T-helper 17 cell (primary cell): Measurements from ENCODE around the gene GET4. TPM values are rescaled to one million over a fixed set of nuclear protein-coding genes. Genes with fewer than 3 reads are reported as not detected.
"Not testable (repeated sequence)": the region's sequence is repeated elsewhere in the genome, so short reads cannot be mapped to it uniquely, and the experiment has no call there.

Experiments
- ATAC-seq: fragments of 150-1000 bp; cut with Tn5 transposase; 2 replicates; pipeline ENCODE4 v1.10.0; 2021; ENCODE audit warnings: mild to moderate bottlenecking, moderate library complexity
- DNase-seq, 3 donors: peaks; one replicate each; pipeline versions ENCODE4 v3.0.0 to v3.0.0-alpha.2; 2020 to 2021
- H3K9me3 ChIP-seq: one replicate; pipeline ENCODE4 v1.7.0; 2013; ENCODE audit warnings: low read length, mild to moderate bottlenecking; ENCODE audit not compliant: control insufficient read depth, poor library complexity, severe bottlenecking
- H3K27ac Mint-ChIP-seq: one replicate; pipeline ENCODE4 v1.8.0; 2022; ENCODE audit warnings: mild to moderate bottlenecking, moderate library complexity, mixed read lengths
- H3K27me3 Mint-ChIP-seq: one replicate; pipeline ENCODE4 v1.8.0; 2022; ENCODE audit warnings: mixed read lengths
- H3K36me3 Mint-ChIP-seq: one replicate; pipeline ENCODE4 v1.8.0; 2022; ENCODE audit warnings: low read depth, mixed read lengths
- H3K4me1 Mint-ChIP-seq: one replicate; pipeline ENCODE4 v1.8.0; 2022; ENCODE audit warnings: mild to moderate bottlenecking, mixed read lengths
- H3K4me3 Mint-ChIP-seq: one replicate; pipeline ENCODE4 v1.8.0; 2022; ENCODE audit warnings: mild to moderate bottlenecking, moderate library complexity, mixed read lengths
- total RNA-seq, 4 donors: library from RNA in 2 of 4; stranded (reverse) in 2 of 4; gene quantifications; one replicate each; pipeline ENCODE4 v1.2.3 and lab custom pipeline; 2022 to 2026

GET4 gene
- total RNA-seq, 2 donors from 2014 or later: 58.5 to 81.0 TPM

DNA sequence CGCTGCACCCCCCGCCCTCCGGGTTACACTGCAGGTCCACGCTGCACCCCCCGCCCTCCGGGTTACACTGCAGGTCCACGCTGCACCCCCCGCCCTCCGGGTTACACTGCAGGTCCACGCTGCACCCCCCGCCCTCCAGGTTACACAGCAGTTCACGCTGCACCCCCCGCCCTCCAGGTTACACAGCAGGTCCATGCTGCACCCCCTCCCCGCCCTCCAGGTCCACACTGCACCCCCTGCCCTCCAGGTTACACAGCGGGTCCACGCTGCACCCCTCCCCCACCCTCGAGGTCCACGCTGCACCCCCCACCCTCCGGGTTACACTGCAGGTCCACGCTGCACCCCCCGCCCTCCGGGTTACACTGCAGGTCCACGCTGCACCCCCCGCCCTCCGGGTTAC lies 47.7 kb downstream of the GET4 start:
- peak overlapping the region; percentile 24 for H3K27ac Mint-ChIP-seq
- peaks cover 22% of the 10 kb centered on the region for H3K4me1 Mint-ChIP-seq
- not testable (repeated sequence) for ATAC-seq, H3K27me3 Mint-ChIP-seq, H3K36me3 Mint-ChIP-seq, H3K9me3 ChIP-seq, H3K4me3 Mint-ChIP-seq
- DNase-seq: peak in 1 of 3 donors; percentile 4

DNA sequence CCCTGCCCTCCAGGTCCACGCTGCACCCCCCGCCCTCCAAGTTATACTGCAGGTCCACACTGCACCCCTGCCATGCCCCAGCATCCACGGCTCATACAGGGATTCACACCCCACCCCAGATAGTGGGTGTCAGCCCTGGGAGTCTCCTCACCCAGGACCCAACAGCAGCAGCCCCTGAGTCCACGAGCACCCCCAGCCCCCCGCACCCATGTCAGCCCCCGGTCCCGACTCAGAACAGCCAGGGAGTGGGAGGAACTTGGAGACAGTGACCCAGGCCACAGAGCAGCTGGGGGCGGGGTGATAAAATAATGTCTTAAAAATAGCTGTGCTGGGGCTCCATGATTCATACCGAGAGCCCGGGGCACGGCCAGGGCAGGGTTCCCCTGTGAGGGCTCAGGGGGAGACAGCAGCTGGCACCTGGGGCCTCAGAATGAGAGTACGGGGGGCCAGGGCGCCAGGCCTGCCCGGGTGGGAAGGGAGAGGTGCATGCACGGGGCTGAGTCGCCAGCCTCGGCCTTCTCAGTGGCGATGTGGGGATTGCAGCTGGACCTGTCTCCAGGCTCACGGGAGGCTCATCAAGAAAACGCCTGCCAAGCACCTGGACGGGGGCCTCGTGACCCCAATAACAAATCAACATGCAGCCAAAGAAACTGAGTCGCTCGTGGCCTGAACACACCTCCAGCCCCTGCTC lies 48.3 kb downstream of the GET4 start:
- Mint-ChIP-seq H3K27ac (peak overlapping the region; percentile 24), H3K4me1 (peaks cover 19% of the 10 kb centered on the region), H3K4me3 (peak overlapping the region; percentile 88), H3K27me3 (no peaks in the 10 kb centered on the region), H3K36me3 (no peaks in the 10 kb centered on the region)
- DNase-seq: peak in 1 of 3 donors; percentile 8
- ATAC-seq: no peak
- no peaks in the 10 kb centered on the region for H3K9me3 ChIP-seq

DNA sequence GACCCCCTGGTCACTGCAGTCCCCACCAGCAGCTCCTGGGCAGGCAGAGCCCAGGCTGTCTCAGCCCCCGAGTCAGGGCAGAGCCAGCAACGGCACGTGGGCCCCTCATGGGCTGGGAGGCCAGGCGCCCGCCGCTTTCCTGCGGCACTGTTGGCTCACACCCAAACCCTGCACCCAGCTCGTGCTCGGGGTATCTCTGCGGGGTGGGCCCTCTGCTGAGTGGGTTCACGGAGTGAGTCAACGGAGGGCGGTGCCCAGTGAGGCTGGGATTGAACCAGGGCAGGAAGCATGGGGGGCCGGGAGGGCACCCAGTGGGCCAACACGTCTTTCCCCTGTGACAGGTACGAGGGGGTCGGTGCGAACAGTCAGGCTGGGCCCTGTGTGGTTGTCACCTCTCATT lies 49.2 kb downstream of the GET4 start:
- Mint-ChIP-seq H3K27me3 (no peaks in the 10 kb centered on the region), H3K4me3 (peak overlapping the region; percentile 21), H3K27ac (peak overlapping the region; percentile 39), H3K4me1 (peaks cover 22% of the 10 kb centered on the region), H3K36me3 (no peaks in the 10 kb centered on the region)
- DNase-seq: peak in 1 of 3 donors; percentile 14
- ATAC-seq: no peak
- no peaks in the 10 kb centered on the region for H3K9me3 ChIP-seq

DNA sequence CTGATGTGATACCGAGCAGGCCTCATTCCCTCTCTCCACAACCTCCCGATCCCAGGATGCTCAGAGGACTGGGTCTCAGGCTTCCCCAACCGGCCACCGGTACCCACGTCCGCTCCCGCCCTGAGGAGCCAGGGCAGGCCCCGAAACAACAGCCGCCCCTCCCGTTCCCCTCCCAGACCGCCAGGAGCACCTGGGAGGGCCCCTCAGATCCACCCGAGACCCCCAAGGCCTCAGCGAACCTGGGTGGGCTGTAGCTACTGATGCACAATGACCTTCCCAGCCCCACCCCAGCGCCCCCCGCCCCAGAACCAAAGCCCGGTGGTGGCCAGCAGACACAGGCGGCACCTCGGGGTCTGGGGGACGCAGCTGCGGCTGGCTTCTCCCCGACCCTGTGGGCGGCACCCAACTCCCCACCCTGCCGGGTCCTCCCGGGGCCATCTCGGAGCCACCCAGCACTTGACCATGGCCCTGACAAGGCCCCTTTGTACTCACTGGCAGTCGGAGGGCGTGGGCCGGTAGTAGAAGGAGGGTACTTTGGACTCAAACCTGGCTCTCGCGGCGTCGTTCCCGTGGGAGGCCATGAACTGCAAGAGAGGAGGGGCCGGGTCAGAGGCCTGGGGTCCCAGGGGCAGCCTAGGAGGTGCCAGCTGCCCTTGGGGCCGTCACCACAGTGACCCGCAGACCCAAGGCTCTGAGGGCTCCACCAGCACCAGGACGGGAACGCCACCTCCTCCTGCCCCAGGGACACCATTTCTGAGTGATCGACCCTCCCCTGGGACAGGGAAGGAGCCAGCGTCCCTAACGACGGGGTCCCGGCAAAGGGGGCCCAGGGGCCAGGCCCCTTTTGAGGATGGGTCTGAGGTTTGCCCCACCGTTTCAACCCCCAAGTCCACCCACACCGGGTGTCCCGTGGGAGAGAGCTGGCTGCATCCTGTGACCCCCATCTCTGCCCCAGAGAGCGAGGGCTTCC lies 50.0 kb downstream of the GET4 start:
- H3K27ac Mint-ChIP-seq: peak overlapping the region; percentile 39
- no peak overlapping the region for H3K4me3 Mint-ChIP-seq
- H3K9me3 ChIP-seq: no peaks in the 10 kb centered on the region
- no peaks in the 10 kb centered on the region for H3K36me3 Mint-ChIP-seq
- DNase-seq (peak in 1 of 3 donors; percentile 7), ATAC-seq (no peak)
- H3K4me1 Mint-ChIP-seq: peaks cover 17% of the 10 kb centered on the region
- H3K27me3 Mint-ChIP-seq: no peaks in the 10 kb centered on the region

DNA sequence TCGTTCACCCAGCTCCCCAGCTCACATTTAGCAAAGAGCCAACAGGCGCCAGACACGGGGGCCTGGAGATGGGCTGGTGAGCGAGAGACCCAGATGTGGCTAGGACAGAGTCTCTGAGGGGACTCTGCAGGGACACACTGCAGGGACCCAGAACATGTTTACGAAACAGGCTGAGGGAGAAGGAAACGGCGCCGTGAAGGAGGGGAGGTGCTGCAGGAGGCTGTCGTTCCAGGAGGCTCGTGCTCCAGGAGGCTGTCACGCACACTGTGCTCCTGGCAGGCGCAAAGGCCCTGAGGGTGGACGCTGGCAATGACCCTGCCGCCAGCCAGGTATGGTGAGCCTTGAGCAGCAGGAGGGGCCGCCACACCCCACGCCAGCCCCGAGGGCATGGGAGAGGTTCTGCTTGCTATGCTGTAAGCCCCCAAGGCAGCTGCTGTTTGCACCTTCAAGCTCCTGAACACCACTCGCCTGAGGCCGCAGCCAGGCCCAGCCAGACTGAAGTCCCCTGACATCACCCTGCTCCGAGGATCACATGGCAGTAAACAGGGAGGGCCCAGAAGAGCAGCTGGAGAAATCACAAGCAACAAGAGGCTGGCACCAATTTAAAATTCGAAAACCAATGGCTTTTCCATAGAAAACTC lies 50.8 kb downstream of the GET4 start:
- ATAC-seq (no peak), DNase-seq (peak in 1 of 3 donors; percentile 1)
- H3K36me3 Mint-ChIP-seq: no peaks in the 10 kb centered on the region
- no peak overlapping the region for H3K27ac Mint-ChIP-seq
- H3K9me3 ChIP-seq: no peaks in the 10 kb centered on the region
- H3K4me1 Mint-ChIP-seq: peaks cover 16% of the 10 kb centered on the region
- H3K27me3 Mint-ChIP-seq: no peaks in the 10 kb centered on the region
- H3K4me3 Mint-ChIP-seq: no peak overlapping the region

DNA sequence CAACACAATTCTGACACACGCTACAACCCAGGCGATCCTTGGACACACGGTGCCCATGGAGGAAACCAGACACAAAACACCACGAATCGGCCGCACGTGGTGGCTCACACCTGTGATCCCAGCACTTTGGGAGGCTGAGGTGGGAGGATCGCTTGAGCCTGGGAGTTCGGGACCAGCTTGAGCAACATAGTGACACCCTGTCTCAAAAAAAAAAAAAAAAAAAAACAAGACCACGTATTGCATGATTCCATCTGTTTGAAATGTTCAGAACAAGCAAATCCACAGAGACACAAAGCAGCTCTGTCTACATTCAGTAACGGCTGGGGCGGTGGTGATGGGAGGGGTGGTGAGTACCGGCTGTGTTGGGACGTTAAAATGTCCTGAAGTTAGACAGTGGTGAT lies 53.0 kb downstream of the GET4 start:
- peaks cover 8% of the 10 kb centered on the region for H3K4me1 Mint-ChIP-seq
- peak in 1 of 3 donors; percentile 3 for DNase-seq
- H3K9me3 ChIP-seq: no peaks in the 10 kb centered on the region
- ATAC-seq: no peak
- no peaks in the 10 kb centered on the region for H3K27me3 Mint-ChIP-seq
- H3K27ac Mint-ChIP-seq: peak overlapping the region; percentile 72
- no peaks in the 10 kb centered on the region for H3K36me3 Mint-ChIP-seq
- no peak overlapping the region for H3K4me3 Mint-ChIP-seq

DNA sequence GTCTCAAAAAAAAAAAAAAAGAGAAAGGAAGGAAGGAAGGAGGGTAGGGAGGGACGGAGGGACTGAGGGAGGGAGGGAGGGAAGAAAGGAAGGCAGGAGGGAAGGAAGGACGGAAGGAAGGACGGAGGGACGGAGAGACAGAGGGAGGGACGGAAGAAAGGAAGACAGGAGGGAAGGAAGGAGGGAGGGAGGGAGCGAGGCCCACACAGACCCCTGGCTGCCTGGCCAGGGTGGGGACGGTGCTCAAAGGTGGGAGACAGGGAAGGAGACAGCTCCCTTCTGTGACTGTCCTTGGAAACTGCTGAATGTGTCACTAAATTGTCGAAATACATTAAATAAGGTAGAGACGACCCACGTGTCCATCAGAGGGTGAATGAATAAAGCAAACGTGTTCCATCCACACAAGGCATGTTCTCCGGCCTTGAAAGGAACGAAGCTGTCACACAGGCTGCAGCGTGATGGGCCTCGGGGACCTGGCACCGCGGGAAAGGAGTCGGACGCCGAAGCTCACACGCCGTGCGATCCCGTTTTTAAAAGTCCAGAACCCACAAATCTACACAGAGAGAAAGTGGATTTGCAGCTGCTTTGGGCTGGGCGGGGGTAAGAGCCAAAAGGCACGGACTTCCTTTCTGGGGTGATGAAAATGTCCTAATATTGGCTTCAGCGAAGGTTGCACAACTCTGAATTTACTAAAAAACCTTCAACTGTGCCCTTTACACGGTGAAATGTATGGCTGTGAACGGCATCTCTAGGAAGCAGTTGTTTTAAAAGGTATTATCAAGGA lies 54.8 kb downstream of the GET4 start:
- no peaks in the 10 kb centered on the region for H3K9me3 ChIP-seq
- H3K27ac Mint-ChIP-seq: no peak overlapping the region
- no peak for DNase-seq
- no peak overlapping the region for H3K4me3 Mint-ChIP-seq
- ATAC-seq: no peak
- H3K4me1 Mint-ChIP-seq: peaks cover 6% of the 10 kb centered on the region
- no peaks in the 10 kb centered on the region for H3K36me3 Mint-ChIP-seq
- no peaks in the 10 kb centered on the region for H3K27me3 Mint-ChIP-seq

DNA sequence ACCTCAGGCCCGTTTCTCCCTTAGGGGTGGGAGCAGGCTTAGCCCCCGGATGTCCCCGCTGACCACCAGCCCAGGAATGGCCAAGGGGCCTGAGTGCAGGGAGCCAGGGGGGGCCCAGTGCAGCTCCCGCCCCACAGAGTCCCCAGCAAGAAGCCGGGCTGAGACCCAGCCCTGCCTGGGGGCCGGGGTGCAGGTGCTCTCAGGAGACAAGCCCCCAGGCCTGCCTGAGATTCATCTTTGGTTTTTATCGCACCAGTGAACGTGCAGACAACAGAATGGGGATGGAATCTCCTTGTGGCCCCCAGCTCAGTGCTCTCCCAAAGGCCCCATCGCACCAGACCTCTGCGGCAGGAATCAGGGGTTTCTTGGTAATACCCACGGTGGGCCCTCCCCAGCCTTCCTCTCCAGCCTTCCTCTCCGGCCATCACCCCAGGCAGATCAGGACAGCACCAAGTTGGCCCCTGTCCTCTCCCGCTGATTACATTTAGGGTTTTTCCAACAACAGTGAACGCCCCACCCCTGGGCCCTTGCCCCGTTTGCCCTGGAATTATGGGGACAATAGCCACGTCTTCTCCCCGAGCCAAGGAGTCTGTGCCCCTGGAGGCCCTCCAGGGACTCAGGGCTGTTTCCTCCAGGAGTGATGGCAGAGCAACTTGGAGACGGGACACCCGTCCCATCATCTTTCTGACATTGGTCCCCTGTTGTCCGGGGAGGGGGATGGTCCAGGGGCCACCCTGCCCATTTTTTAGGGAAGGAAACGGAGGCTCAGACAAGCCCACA lies 55.7 kb downstream of the GET4 start:
- ATAC-seq (no peak), DNase-seq (no peak)
- Mint-ChIP-seq H3K27ac (no peak overlapping the region), H3K4me1 (peaks cover 10% of the 10 kb centered on the region), H3K36me3 (no peaks in the 10 kb centered on the region), H3K4me3 (no peak overlapping the region), H3K27me3 (no peaks in the 10 kb centered on the region)
- H3K9me3 ChIP-seq: no peaks in the 10 kb centered on the region

DNA sequence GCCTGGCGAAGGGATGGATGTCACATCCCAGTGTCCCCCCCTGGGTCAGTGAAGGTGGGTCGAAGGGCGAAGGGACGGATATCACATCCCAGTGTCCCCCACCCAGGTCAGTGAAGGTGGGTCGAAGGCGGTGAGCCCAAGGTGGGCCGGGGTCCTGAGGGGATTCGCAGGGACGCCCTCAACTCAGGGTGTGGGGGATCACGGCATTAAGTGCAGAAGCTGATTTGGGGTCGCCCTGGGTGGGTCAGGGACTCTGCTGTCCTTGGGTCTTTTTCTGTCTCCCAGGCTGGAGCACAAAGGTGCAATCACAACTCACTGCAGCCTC lies 56.3 kb downstream of the GET4 start:
- Mint-ChIP-seq H3K27me3 (no peaks in the 10 kb centered on the region), H3K36me3 (no peaks in the 10 kb centered on the region), H3K4me3 (no peak overlapping the region), H3K4me1 (peaks cover 10% of the 10 kb centered on the region), H3K27ac (no peak overlapping the region)
- H3K9me3 ChIP-seq: no peaks in the 10 kb centered on the region
- ATAC-seq (no peak), DNase-seq (no peak)

DNA sequence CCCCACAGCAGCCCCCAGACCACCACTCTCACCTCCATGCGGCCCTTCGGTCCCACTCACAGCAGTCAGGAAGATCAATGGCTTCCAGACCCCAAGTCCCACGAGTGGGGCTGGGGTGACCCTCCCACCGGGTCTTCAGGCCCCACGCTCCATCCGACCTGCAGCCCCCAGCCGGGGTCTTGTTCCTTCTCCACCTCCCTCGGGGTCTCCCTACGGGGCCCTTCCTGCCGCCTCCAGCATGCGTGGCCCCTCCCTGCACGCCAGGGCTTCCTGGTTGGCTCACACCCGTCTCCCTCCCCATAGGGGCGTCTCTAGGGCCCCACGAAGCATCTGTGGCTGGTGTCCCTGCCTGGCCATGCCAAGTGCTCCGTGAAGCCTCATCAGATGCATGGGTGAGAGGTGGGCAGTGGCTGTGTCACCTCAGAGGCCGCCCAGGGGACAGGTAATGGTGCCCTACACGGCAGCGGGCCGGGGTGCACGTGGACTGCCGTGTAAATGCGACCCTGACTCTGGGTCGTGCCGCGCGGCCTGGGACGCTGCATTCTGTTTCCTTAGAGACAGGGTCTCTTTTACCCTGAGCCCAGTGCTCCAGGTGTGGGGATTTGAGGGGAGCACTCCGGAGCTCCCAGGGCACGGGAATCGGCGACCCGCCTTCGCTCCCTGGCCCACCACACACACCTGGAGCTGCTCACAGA lies 58.3 kb downstream of the GET4 start:
- H3K27me3 Mint-ChIP-seq: no peaks in the 10 kb centered on the region
- no peaks in the 10 kb centered on the region for H3K36me3 Mint-ChIP-seq
- peaks cover 10% of the 10 kb centered on the region for H3K4me1 Mint-ChIP-seq
- H3K4me3 Mint-ChIP-seq: no peak overlapping the region
- no peak for DNase-seq
- H3K27ac Mint-ChIP-seq: no peak overlapping the region
- ATAC-seq: no peak
- H3K9me3 ChIP-seq: no peaks in the 10 kb centered on the region

DNA sequence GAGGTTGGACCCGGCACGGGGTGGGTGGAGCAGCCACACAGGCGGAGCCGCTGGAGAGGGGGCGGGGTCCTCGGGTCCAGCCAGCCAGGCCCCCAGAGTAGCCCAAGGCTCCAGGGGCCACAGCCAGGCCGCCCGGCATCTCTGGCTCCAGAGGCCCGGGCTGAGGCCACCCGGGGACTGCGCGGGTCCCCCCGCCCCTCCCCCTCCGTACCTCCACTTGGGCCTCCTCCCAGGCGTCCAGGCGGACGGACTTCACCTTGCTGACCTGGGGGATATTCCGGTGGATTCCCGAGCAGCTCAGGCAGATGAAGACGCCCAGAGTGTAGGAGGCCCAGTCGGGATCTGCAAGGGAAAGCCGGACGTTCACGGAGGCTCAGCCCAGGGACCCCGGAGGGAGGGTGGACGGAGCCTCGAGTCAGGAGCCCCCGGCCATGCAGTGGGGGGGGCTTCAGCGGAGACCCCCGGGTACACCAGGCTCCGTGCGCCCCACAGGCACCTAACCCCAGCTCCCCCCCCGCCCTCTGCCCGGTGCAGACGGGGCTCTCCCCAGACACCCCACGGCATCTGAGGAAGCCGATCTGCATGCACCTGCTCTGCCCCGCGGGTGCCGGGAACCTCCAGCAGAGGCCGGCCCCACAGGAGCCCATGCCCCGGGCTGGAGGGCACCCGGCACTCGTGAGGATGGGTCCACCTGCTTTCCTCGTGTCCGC lies 59.0 kb downstream of the GET4 start:
- Mint-ChIP-seq H3K4me3 (no peak overlapping the region), H3K36me3 (no peaks in the 10 kb centered on the region), H3K27ac (no peak overlapping the region), H3K27me3 (no peaks in the 10 kb centered on the region), H3K4me1 (peaks cover 8% of the 10 kb centered on the region)
- ATAC-seq: no peak
- no peaks in the 10 kb centered on the region for H3K9me3 ChIP-seq
- no peak for DNase-seq
